K562 treated with DMSO at 1 percent for 4 hours (cell line): ENCODE results near the gene GALNT7. TPM values are rescaled to one million over a fixed set of nuclear protein-coding genes. Genes with fewer than 3 reads are reported as not detected.

ENCODE experiments used
- total RNA-seq: library from RNA; unstranded; fragments of 300-600 nt; gene quantifications from 2 replicates; pipeline ENCODE4 v1.2.3, GENCODE V29; 2022; ENCODE audit not compliant: insufficient read depth

GALNT7 gene
- 18.7 and 19.5 TPM in 2 replicates for total RNA-seq

GRCh38 chr4:173168396-173169177 lies at the start of gene GALNT7:
Gene GALNT7 (plus strand): TSS chr4:173168811. CDS start chr4:173168836, 25 bp downstream.

GRCh38 chr4:173334085-173334890 lies 165.7 kb downstream of the GALNT7 start, which contains the start of gene HMGB2:
Gene HMGB2 (minus strand): TSS chr4:173334358. CDS start chr4:173333649, 709 bp downstream.

GRCh38 chr4:173370477-173371291 lies 202.1 kb downstream of the GALNT7 start, which contains the start of gene SAP30:
Gene SAP30 (plus strand): TSS chr4:173370954. CDS start chr4:173371183, 229 bp downstream.

Other genes with a start within 250 kb of the GALNT7 start
- 365 and 408 TPM in 2 replicates for gene HMGB2, start 165.5 kb downstream of the GALNT7 start, total RNA-seq
- 42.2 and 45.7 TPM in 2 replicates for gene SAP30, start 202.1 kb downstream of the GALNT7 start, total RNA-seq
- not detected in 2 replicates for gene SCRG1, start 230.3 kb downstream of the GALNT7 start, total RNA-seq